WTC11 (cell line): Measurements from ENCODE around the gene SELENON. TPM values are rescaled to one million over a fixed set of nuclear protein-coding genes. Genes with fewer than 3 reads are reported as not detected.

Experiments
- ATAC-seq: fragments of 200-7000 bp; cut with Tn5 transposase; 2 replicates; pipeline ENCODE4 v1.10.0; 2021; ENCODE audit warnings: mild to moderate bottlenecking, moderate library complexity
- CTCF ChIA-PET: fragments of 300-600 bp; sonication (Branson Sonifier 250); formaldehyde crosslinking; loops from one replicate; lab custom pipeline; 2021; ENCODE audit warnings: antibody characterized with exemption; lab: Charles Lee
- POLR2A ChIA-PET: fragments of 350-600 bp; sonication (Branson Sonifier 250); formaldehyde crosslinking; loops from one replicate; lab custom pipeline; 2021; ENCODE audit warnings: antibody characterized with exemption; lab: Charles Lee
- DNase-seq: peaks from one replicate; pipeline ENCODE4 v3.0.0; 2021; ENCODE audit warnings: low spot score
- H3K27ac Mint-ChIP-seq: 2 replicates; pipeline ENCODE4 v1.8.0; 2021; ENCODE audit warnings: mixed read lengths
- H3K27me3 Mint-ChIP-seq: 2 replicates; pipeline ENCODE4 v1.8.0; 2021; ENCODE audit warnings: low read depth, mild to moderate bottlenecking, moderate library complexity, mixed read lengths
- H3K36me3 Mint-ChIP-seq: 2 replicates; pipeline ENCODE4 v1.8.0; 2021; ENCODE audit warnings: mixed read lengths
- H3K4me1 Mint-ChIP-seq: 2 replicates; pipeline ENCODE4 v1.8.0; 2022; ENCODE audit warnings: mixed read lengths
- H3K4me3 Mint-ChIP-seq: 2 replicates; pipeline ENCODE4 v1.8.0; 2021; ENCODE audit warnings: mild to moderate bottlenecking, moderate library complexity, mixed read lengths
- H3K9me3 Mint-ChIP-seq: 2 replicates; pipeline ENCODE4 v1.8.0; 2021; ENCODE audit warnings: mixed read lengths
- AR ChIP-seq: fragments of 250-450 bp; sonication (Bioruptor Pico); IDR thresholded peaks from 2 replicates; pipeline ENCODE4 v1.9.0; 2021; ENCODE audit warnings: mild to moderate bottlenecking
- ATF2 ChIP-seq: sonication (generic); formaldehyde crosslinking; IDR thresholded peaks from 2 replicates; pipeline ENCODE4 v1.8.1; 2022; ENCODE audit warnings: low read depth, missing genetic modification reagents, borderline replicate concordance
- ATF3 ChIP-seq: sonication (generic); formaldehyde crosslinking; conservative IDR thresholded peaks from 2 replicates; pipeline ENCODE4 v1.8.1; 2022; ENCODE audit warnings: mild to moderate bottlenecking, missing genetic modification reagents
- ATF6 ChIP-seq: sonication (generic); formaldehyde crosslinking; IDR thresholded peaks from 2 replicates; pipeline ENCODE4 v1.8.1; 2023; ENCODE audit warnings: mild to moderate bottlenecking, missing genetic modification reagents
- CREB1 ChIP-seq: sonication (generic); formaldehyde crosslinking; IDR thresholded peaks from 2 replicates; pipeline ENCODE4 v1.8.0; 2023; ENCODE audit warnings: mild to moderate bottlenecking, missing genetic modification reagents
- E2F5 ChIP-seq: sonication (generic); formaldehyde crosslinking; IDR thresholded peaks from 2 replicates; pipeline ENCODE4 v1.8.1; 2022; ENCODE audit warnings: mild to moderate bottlenecking, moderate library complexity, missing genetic modification reagents
- ELF4 ChIP-seq: sonication (generic); formaldehyde crosslinking; IDR thresholded peaks from 2 replicates; pipeline ENCODE4 v1.8.1; 2022; ENCODE audit warnings: low read depth, mild to moderate bottlenecking, moderate library complexity, missing genetic modification reagents
- EMX1 ChIP-seq: fragments of 250-450 bp; sonication (Bioruptor Pico); IDR thresholded peaks from 2 replicates; pipeline ENCODE4 v1.8.0; 2021; ENCODE audit warnings: mild to moderate bottlenecking
- ETV6 ChIP-seq: sonication (generic); formaldehyde crosslinking; IDR thresholded peaks from 2 replicates; pipeline ENCODE4 v1.8.1; 2022; ENCODE audit warnings: mild to moderate bottlenecking, missing genetic modification reagents
- FOXP1 ChIP-seq: sonication (generic); formaldehyde crosslinking; IDR thresholded peaks from 2 replicates; pipeline ENCODE4 v1.8.0; 2022; ENCODE audit warnings: missing genetic modification reagents, mild to moderate bottlenecking, moderate library complexity, borderline replicate concordance
- MYBL2 ChIP-seq: sonication (generic); formaldehyde crosslinking; IDR thresholded peaks from 2 replicates; pipeline ENCODE4 v1.8.1; 2023; ENCODE audit warnings: mild to moderate bottlenecking, moderate library complexity, missing genetic modification reagents
- NR3C1 ChIP-seq: sonication (generic); formaldehyde crosslinking; conservative IDR thresholded peaks from 2 replicates; pipeline ENCODE4 v1.8.1; 2023; ENCODE audit warnings: low read depth, mild to moderate bottlenecking, missing genetic modification reagents
- SMAD4 ChIP-seq: sonication (generic); formaldehyde crosslinking; IDR thresholded peaks from 2 replicates; pipeline ENCODE4 v1.8.0; 2022; ENCODE audit warnings: mild to moderate bottlenecking, missing genetic modification reagents
- SP1 ChIP-seq: sonication (generic); formaldehyde crosslinking; conservative IDR thresholded peaks from 2 replicates; pipeline ENCODE4 v1.8.1; 2022; ENCODE audit warnings: missing genetic modification reagents
- USF1 ChIP-seq: sonication (generic); formaldehyde crosslinking; IDR thresholded peaks from 2 replicates; pipeline ENCODE4 v1.8.0; 2022; ENCODE audit warnings: mild to moderate bottlenecking, missing genetic modification reagents
- ZNF121 ChIP-seq: sonication (generic); formaldehyde crosslinking; IDR thresholded peaks from 2 replicates; pipeline ENCODE4 v1.8.0; 2023; ENCODE audit warnings: missing genetic modification reagents
- ZNF219 ChIP-seq: sonication (generic); formaldehyde crosslinking; IDR thresholded peaks from 2 replicates; pipeline ENCODE4 v1.8.0; 2023; ENCODE audit warnings: missing genetic modification reagents, mild to moderate bottlenecking, borderline replicate concordance
- ZNF416 ChIP-seq: fragments of 250-450 bp; sonication (Bioruptor Pico); IDR thresholded peaks from 2 replicates; pipeline ENCODE4 v1.9.0; 2021; ENCODE audit warnings: mild to moderate bottlenecking, inconsistent platforms
- ZNF512 ChIP-seq: sonication (generic); formaldehyde crosslinking; IDR thresholded peaks from 2 replicates; pipeline ENCODE4 v1.8.1; 2022; ENCODE audit warnings: missing genetic modification reagents, borderline replicate concordance
- ZNF671 ChIP-seq: fragments of 250-450 bp; sonication (Bioruptor Pico); IDR thresholded peaks from 2 replicates; pipeline ENCODE4 v1.8.0; 2021; ENCODE audit warnings: mild to moderate bottlenecking
- total RNA-seq: library from RNA; stranded (reverse); gene quantifications from 3 replicates; pipeline ENCODE4 v1.2.3, GENCODE V29; 2021

The SELENON gene
- total RNA-seq, 1 experiment from 2014 or later, result 80.2 TPM

- Mint-ChIP-seq H3K4me3 (no peak overlapping the region), H3K9me3 (no peaks in the 10 kb centered on the region), H3K36me3 (no peaks in the 10 kb centered on the region), H3K27ac (no peak overlapping the region), H3K4me1 (peaks cover 69% of the 10 kb centered on the region), H3K27me3 (peaks cover 5% of the 10 kb centered on the region; the same call in 1 of the 2 replicates)
- POLR2A ChIA-PET, result no interaction called here
- ATAC-seq (no peak), DNase-seq (no peak)
- TF ChIP-seq SP1 (CRISPR knock-in tag) (no peak), SMAD4 (no peak), ZNF671 (CRISPR knock-in tag) (no peak), ATF2 (CRISPR knock-in tag) (no peak), ZNF416 (CRISPR knock-in tag) (no peak)
- CTCF ChIA-PET, result interaction anchor here (0.7 to 3.0 kb wide), 5 partner anchors 19 to 275 kb away, joined by 3 to 22 read pairs (median 3); partner anchors contain the start of genes LDLRAP1 and SELENON
Observed at GRCh38 chr1:25779388-25779787, 20.6 kb upstream of the SELENON start.

GRCh38 chr1:25779894-25780293, 20.1 kb upstream of the SELENON start:
- Mint-ChIP-seq H3K27me3 (peaks cover 5% of the 10 kb centered on the region; the same call in 1 of the 2 replicates), H3K27ac (peak overlapping the region; percentile 72), H3K4me3 (no peak overlapping the region), H3K9me3 (no peaks in the 10 kb centered on the region), H3K36me3 (no peaks in the 10 kb centered on the region), H3K4me1 (peaks cover 68% of the 10 kb centered on the region)
- TF ChIP-seq ZNF219 (CRISPR knock-in tag) (no peak), NR3C1 (CRISPR knock-in tag) (no peak), USF1 (CRISPR knock-in tag) (no peak), EMX1 (CRISPR knock-in tag) (no peak), ATF6 (no peak), MYBL2 (CRISPR knock-in tag) (no peak), ZNF121 (CRISPR knock-in tag) (no peak), E2F5 (CRISPR knock-in tag) (no peak), ZNF512 (no peak), ATF3 (no peak), AR (CRISPR knock-in tag) (no peak), ETV6 (CRISPR knock-in tag) (no peak), CREB1 (CRISPR knock-in tag) (no peak), FOXP1 (CRISPR knock-in tag) (no peak), ELF4 (CRISPR knock-in tag) (no peak)
- ChIA-PET CTCF (interaction anchor here (0.7 to 3.0 kb wide), 16 partner anchors 8 to 236 kb away, joined by 3 to 22 read pairs (median 4); partner anchors contain the start of genes LDLRAP1 and SELENON), POLR2A (interaction anchor here (1.3 kb wide), 1 partner anchor 18 kb away, joined by 4 read pairs; no protein-coding TSS in a partner anchor)
- DNase-seq (no peak), ATAC-seq (no peak)
